ENCODE measurements around the gene DRGX.

- no peak for TF ChIP-seq CTCF (IDR thresholded peaks at IDR 0.05; ENCODE audit: insufficient read depth, low read length)
- no peak for TF ChIP-seq SPI1 (IDR thresholded peaks at IDR 0.05; ENCODE audit: borderline replicate concordance, low read depth)
- no peak for TF ChIP-seq POLR2AphosphoS5 (IDR thresholded peaks at IDR 0.05; ENCODE audit: low read depth)
- TF ChIP-seq GABPA (IDR thresholded peaks at IDR 0.05; ENCODE audit: low read depth): no peak
- TF ChIP-seq REST (IDR thresholded peaks at IDR 0.05; ENCODE audit: insufficient replicate concordance, low read depth): no peak
These were observed 75.7 kb downstream of the DRGX start for GRCh38 chr10:49320191-49320590.
